Stimulated activated CD8-positive, alpha-beta memory T cell treated with anti-CD3 and anti-CD28 coated beads, Interleukin-12 subunit alpha, Interleukin-12 subunit beta, amount 100 ng/mL, for 24 hours (primary cell): ENCODE data around the gene SEL1L3.
"Not testable (repeated sequence)": the region's sequence is repeated elsewhere in the genome, so short reads cannot be mapped to it uniquely, and the experiment has no call there.

Source experiments
- DNase-seq: peaks from one replicate; pipeline ENCODE4 v3.0.0-alpha.2; 2020; ENCODE audit errors: extremely low read depth

The SEL1L3 gene

DNA sequence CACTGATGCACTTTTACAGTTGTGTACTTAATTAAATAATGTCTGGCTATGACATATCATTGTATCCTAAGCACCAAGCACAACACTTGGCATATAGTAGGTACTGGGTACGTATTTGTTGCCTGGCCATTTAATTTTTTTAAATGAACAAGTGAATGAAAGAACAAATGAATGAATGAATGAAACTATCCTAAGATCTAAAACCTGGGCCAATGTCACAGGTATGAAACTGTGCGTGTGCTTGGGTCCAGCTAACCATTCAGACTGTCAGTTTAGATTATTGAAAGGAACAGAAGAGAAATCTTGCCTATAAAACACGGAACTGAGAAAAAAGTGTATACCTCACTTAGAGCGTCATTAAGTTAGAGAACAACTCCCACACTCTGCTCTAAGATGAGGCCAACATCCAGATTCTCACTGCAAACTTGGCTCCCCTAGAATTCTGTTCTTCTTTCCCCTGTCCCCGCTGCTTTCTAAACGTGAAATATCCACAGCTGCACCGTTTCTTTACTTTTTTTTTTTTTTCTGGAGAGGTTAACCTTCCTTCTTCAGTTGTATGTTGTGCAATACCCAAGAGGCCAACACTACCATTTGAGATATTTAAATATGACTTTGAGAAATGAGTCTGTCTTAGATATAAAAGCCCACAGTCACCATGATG, 17.3 kb upstream of the SEL1L3 start:
- no peak for DNase-seq

DNA sequence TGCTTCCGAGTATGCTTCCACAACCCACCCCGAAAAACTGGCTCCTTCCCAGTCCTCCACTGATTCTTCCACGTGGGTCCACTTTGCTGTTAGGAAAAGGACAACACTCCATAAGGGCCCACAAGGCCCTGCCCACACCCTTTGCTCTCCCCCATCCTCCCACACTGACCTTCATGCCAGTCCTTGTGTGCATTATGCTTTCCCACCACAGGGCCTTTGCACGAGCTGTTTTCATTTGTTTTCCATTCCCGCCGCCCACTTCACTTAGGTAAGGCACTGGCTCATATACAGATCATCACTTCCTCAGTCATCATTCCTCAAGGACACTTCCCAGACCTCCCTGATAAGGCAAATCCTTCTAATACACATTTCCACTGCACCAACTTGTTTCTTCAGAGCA, 16.8 kb upstream of the SEL1L3 start:
- no peak for DNase-seq

DNA sequence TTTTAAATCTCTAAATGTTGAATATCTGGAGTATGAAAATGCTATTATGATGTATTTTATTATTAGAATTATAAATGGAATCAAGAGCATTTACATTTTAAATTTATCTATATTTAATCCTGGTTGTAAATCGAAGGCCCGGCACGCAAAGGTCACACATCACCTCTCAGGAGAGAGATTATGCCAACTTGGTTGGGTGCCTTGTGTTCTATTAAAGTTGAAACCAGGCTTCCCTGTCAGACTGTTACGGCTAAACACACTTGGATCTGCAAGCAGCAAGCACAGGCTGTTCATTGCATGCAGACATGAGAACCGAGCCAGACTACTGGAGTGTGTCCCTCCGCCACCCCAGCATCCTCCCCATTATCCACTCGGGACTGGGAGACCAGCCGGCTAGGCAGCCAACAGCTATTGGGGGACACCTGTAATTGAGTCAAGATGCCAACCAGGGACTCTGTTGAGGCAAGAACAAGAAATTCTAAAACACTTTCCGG, 16.4 kb upstream of the SEL1L3 start:
- no peak for DNase-seq

DNA sequence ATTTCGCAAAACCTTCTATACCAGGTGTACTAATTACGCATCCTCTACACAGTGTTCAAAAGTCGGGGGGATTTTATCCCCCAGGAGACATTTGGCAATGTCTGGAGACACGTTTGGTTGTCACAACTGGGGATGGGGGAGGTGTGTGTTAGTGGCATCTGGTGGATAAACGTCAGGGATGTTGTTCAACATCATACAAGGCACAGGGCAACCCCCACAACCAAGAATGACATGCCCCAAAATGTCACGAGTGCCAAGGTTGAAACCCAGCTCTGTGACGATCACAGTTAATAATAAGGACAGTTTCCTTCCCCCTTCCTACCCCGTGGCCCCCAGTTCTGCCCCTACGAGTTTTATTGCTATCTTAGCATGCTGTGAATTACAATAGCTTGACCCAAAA, 15.9 kb upstream of the SEL1L3 start:
- no peak for DNase-seq

DNA sequence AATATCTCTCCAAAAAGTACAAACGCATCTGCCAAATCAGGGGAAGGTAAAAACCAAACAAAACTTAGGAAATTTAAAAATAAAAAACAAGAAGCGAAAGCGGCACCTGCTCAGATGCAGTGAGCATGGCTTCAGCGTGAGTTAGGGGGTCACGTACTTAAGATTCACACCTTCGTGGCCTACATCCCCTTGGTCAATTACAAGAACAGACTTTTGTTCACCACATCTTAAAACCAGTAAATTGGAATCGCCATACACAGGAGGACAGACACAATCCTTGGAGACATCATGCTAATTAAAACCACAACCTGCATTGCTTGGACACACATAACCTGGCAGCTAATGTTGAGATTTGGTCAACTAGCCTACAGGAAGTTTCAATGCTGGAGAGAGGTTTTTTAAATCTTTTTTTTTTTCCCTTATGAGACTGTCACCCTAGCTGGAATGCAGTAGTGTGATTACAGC, 12.5 kb upstream of the SEL1L3 start:
- no peak for DNase-seq

DNA sequence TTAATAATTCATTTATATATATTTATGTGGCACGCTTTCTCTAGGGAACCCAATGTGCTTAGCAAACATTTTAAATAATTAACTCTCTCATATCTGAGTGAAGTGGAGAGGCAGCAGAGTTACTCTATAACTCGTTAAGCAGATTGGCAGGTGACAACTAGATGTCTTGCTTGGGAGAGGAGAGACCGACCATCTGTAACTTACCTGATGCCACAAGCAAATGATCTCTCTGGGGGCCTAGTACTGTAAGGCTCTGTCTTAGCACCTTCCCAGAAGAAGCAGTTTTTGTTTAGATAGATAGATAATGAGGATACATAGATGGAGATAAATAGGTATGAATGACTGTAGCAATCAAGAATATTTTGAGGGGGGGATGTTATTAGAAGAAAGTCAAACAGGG, 11.9 kb upstream of the SEL1L3 start:
- no peak for DNase-seq

DNA sequence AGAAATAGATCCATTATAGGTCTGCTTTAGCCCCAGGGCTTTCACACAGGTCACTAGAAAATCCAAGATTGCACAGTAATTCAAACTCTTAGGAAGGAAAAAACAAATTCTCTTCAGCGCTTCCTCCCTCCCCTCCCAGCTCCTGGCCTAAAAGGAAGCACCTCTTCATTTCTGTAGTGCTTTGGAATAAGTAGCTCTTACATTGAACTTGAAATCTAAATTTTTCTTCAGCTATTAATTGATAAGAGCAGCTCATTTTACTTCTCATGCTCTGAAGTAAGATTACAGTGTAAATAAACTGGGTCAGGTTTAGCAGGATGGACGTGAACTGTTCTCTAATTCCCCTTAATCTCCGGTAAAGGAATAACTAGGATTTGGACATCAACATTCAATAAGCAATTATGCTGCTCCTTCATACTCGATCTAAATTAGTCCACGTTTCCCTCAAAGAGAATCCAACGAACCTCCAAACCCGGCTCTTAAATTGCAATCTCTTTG, 10.9 kb upstream of the SEL1L3 start:
- DNase-seq = no peak

DNA sequence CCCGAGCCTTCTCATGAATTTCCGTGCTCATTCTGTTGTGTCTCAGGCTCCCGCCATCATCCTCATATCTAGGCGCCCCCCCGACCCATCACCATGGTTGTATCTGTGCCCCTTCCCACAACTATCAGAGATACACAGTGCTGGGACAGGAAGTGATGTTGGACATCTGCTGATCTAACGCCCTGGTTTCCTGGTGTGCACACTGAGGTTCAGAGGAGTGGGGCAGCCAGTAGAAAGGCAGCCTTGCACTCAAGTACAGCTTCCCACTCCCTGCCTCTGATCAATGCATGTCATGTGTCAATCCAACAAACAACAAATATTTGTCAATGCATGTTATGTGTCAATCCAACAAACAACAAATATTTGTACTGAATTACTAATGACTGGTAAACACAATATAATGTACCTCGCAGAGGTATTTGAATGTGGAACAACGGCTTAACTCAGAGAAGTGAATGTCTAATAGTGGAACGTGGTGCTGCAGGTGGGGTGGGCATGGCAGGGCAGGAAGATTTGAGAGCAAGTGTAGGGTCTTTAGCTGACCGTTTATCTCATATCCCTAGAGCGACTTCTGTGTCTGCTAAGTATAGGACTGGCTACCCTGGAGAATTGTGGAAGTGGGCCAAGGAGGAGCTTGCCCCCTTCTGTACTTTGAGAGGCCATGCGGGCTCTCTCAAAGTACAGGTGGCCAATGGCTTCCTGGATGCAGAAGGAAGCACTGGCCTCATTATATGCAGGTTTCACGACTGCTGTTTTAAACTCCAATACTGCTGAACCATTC, 10.3 kb upstream of the SEL1L3 start:
- DNase-seq = no peak

DNA sequence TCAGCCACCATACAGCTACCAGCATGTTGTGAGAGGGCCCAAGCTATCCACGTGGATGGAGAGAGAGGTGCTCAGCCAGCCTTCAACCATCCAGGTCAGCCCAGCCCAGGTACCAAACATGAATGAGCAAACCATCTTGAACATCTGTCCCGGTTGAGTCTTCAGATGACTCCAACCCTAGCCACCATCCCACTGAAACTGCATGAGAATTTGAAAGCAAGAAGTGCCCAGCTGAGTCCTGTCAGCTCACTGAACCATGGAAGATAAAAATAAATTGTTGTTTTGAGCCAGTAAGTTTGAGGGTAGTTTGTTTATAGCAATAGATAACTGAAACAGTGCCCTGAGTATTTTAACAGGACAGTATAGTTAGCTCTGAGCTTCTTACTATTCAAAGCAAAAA, 7.3 kb upstream of the SEL1L3 start:
- DNase-seq = no peak

DNA sequence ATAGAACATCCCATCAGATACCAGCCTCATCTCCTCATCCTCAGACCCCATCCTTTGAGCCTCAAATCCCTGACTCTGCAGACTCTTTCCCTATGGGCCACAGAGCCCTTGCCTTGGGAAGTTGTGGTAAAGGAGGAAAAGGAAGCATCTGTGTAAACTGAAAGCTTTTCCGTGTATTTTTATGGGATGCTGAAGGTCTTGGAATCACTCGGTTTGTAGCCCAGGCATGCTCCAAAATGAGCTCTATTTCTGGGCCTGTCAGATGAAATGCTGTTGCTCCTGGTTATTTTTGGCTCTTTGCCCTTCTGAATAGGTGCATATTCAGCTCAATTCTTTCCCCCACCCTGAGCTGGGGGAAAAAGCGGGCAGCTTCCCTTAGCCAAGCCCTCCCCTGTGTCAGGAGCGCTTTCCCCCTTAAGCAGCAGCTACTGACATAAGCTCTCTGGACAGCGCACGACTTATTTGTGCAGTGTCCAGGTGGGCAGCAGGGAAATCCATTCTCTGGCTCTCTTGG, 5.0 kb upstream of the SEL1L3 start:
- DNase-seq = no peak

DNA sequence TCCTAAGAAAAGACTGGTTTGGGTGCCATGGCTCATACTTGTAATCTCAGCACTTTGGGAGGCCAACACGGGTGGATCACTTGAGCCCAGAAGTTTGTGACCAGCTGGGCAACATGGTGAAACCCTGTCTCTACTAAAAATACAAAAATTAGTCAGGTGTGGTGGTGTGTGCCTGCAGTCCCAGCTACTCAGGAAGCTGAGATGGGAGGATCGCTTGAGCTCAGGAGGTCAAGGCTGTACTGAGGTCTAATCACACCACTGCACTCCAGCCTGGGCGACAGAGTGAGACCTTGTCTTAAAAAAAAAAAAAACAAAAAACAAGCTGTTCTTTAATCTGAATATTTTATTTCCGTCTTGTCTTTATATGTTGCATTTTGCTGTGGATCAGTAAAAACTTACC, 3.6 kb upstream of the SEL1L3 start:
- DNase-seq = not testable (repeated sequence)

DNA sequence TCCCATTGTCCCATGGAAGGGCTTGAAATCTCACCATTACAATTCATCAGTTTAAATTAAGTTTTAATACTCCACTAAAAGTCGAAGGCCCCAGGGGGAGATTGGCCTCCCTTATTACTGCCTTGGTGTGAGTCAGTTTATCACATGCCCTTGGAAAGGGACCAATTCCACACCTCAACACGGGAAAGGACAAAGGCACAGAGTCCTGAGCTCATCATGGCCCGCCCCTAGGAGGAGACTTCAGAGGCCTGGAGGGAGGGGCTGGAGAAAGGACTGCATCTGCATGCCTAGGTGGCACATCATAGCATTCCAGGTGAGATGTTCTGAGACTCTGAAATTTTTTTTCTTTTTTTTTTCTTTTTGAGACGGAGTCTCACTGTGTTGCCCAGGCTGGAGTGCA, 2.8 kb upstream of the SEL1L3 start:
- no peak for DNase-seq

DNA sequence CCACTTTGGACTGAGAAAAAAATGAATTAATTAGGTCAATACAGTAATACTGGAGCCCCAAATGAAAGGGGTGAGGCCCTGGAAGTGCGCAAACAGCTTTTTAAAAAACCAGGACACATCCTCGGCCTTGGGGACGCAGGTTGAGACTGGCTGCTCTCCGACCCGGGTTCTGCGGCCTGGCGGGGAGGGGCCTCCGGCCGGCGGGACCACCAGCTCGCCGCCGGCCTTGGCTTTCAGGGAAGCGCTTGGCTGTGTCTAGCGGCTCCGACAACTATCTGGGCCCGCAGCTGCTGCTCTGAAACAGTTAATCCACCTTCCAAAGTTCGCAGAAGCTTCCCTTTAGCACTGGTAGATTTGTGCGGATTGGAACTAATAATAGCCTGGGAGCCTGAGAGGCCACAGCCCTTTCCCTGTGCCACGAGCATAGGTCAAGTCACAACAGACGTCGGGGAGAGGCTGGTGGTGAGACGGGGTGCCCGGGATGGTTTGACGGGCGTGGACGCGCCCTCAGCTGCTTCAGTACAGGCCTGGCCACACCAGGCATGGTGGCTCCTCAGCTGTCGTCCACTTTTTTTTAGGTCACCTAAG, 1.1 kb upstream of the SEL1L3 start:
- no peak for DNase-seq

DNA sequence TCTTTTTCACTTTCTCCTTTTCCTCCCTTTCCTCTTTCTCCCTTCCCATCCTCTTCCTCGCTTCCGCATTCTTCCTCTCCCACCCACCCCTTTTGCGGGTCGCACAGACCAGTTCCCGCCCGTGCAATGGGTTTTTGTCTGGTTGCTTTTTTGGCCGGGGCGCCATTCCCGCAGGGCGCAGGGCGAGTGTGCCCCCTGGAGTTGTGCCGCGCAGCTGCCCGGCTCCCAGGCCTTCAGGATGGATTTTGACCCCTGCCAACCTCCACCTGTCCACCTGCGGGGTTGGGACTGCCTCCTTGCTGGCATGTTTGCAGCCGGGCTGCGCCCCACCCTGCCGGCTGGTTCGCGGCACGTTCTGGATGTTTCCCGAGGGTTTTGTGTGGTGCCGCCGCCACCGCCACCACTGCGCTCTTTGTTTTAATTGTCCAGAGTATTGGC, 578 bp upstream of the SEL1L3 start:
- no peak for DNase-seq

DNA sequence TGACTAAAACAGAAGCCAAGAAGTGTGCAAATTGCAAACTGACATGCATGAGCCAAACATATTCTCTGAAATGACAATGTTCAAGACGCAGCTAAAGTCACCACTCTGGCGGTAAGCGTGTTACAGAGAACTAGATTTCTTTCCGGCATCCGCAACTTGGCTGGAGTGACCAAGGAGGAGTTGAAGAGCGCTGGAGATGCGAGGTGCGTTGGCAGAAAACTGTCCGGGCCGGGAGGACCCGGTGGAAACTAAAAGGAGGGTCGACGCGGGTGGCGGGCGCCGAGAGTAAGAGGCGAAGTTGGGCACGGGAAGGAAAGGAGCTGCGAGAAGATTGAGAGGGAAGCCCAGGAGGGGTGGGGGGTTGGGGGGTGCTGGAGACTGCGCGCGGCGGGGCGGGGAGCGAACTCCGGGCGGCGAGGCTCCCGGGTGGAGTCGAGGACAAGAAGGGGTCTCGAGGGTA, 807 bp downstream of the SEL1L3 start:
- DNase-seq = no peak

DNA sequence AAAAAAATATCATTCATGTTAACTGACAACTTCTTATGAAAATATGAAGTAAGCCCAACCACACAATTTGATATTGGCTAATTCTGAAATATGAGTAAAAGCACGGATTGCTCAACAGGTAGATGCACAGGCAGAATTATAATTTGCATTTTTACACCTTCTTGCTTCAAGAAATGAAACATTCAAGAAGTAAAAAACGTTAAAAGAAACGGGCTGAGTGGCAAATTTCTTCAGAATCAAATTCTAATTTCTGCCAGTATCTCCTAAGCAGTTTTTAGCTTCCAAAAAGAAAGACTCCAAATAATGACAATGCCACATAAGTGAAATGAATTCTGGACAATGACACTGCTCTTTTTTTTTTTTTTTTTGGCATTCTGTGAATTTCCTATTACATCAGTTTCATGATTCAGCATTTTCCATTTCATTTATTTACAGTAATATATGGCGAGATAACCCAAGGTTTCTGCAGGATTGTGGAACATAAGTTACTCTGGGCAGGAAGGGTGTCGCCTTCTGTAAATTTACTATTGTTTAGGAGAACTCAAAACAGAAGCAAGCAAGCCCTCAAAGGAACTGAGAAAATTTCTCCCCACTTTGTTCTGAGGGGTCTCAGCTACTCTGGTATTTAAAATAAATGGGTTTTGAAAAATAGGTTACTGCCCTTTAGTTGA, 1.4 kb downstream of the SEL1L3 start:
- DNase-seq = no peak

DNA sequence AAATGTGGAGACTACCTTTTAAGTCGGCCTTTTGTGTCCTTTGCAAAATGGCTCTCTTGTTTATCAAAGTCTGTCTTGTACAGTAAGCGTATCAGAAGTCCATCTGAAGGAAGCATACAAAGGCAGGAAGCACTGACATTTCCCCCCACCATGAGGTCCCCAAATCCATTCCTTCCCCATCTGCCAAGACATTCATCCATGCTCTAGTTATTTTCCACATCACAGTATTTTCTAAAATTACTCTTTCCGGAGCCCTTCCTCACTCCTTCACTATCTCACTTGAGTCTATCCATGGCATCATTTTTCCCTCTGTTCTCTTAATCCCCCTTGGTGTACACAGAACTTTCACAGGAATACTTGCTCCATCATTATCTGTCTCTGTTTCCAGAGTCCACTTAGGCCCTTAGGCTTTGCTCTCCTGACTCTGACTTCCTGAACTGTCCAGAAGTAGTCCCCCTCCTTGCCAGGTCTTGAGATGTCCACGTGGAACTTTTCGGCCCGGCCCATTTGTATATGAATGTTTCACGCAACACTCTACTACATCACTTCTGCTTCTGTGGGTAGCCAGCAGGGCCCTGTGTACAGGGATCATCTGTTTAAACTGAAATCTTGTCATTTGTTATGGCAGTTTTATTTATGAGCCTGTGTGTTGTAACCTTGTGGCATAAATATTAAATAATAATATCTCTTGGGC, 2.1 kb downstream of the SEL1L3 start:
- no peak for DNase-seq

DNA sequence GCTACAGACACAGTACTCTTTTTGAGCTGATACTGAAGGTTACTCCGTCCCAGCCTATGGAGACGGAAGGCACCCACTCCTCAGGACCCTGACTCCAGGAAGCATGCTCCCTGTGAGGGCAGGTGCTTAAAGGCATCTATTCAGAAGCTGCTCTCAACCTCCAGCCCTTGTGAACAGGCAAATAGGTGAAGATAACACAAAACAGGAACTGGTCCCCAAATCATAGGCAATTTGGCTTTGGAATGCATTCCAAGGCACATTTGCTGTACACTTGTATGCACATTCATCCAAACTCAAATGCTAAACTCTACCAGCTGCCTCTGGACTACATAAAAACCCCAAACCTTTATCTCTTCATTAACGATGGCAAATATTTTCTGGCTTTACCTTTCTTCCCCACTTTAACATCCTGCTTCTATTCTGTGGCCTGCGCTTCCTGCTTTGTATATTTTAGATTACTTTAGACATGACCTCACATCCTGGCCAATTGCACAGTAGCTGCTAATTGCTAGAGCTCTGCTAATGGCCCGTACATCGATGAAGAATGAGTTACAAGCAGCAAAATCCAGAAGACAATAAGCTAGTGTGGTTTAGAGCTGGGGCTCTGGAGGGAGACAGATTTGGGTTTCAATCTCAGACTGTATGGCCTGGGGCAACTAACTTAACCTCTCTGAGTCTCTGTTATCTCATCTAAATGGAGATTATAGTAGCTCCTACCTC, 3.2 kb downstream of the SEL1L3 start:
- no peak for DNase-seq

DNA sequence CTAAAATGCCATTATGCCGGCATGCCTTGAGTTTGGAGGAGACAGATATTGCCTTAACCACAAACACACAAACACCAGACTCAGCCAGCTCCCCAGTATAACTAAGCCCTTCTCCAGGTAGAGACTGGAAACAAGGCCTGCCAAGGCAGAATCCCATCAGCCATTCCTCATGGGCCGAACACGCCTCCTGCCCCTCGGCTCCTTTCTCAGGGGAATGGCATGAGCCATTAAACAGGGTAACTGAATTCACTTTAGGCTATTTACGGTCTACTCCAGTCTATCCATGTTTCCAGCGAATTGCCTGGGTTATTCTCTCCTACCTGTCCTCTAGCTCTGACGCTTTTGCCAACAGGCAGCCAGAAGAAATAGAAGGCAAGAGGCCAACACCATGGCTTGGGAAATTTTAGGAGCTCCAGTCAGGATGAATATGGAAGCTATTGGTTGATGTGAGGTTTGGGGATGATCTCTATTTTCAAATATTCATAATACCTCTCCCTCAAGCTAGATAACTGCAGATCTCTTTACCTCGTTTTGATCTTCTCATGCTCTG, 4.9 kb downstream of the SEL1L3 start:
- DNase-seq = no peak

DNA sequence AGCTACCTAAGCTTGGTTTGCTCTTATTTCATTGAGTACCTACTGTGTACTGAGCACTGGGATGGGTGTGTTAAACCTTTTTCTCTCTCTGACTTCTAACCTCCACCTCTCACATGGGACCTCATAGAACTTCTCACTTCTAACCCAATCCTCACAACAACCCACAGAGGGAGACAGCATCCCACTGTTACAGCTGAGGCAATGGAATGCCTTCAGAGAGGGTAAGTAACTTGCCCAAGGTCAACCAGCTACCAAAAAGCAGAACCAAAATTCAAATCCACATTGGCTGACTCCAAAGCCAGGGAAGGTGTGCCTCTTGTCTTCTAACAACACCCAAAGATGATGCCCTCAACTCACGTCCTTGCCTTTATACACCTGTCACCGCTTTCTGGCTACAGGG, 5.4 kb downstream of the SEL1L3 start:
- DNase-seq = no peak
